ENCODE data around the gene DOHH.

DNA sequence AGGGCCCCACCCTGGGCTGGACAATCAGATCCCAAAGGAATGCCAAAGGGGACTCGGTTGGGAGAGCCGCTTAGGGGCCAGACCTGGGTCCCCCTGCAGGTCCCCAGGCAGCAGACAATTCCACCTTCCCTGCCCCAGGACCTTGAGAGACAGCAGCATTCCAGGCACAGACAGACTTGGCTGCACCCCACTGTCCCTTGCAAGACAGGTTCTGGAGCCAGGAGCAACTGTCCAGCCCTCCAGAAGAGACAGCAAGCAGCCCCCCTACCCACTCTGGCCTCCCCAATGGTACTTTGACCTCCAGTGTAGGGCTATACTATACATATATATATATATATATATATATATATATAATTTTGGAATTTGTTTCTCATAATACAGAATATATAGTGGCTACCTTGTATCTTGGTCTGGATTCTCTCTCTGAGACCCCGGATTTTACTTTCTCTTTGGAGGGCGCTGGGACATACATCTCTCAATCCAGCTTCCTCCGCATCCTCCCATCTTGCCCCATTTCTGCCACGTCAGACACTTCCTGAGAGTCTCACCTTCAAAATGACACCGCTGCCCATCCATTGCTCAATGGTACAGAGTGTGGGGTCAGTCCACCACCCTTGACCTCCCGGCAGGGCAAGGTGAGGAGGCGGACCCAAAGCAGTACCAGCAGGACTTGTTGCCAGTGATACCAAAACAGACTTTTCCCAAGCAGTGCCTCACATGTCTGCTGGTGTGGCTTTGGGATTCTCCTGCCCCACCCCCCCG, 32.9 kb downstream of the DOHH start:
- TF ChIP-seq POLR2A (IDR thresholded peaks at IDR 0.05): no peak
- TF ChIP-seq, protein P1, sequence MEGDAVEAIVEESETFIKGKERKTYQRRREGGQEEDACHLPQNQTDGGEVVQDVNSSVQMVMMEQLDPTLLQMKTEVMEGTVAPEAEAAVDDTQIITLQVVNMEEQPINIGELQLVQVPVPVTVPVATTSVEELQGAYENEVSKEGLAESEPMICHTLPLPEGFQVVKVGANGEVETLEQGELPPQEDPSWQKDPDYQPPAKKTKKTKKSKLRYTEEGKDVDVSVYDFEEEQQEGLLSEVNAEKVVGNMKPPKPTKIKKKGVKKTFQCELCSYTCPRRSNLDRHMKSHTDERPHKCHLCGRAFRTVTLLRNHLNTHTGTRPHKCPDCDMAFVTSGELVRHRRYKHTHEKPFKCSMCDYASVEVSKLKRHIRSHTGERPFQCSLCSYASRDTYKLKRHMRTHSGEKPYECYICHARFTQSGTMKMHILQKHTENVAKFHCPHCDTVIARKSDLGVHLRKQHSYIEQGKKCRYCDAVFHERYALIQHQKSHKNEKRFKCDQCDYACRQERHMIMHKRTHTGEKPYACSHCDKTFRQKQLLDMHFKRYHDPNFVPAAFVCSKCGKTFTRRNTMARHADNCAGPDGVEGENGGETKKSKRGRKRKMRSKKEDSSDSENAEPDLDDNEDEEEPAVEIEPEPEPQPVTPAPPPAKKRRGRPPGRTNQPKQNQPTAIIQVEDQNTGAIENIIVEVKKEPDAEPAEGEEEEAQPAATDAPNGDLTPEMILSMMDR (IDR thresholded peaks at IDR 0.05 in 4 of 5, conservative IDR thresholded peaks at IDR 0.05 in 1 of 5): no peak

All from gastrocnemius medialis (tissue), 4 donors.